Stimulated activated naive CD4-positive, alpha-beta T cell treated with Interleukin-2 at 50 U/mL for 16 hours (primary cell): ENCODE results near the gene GRPEL1.
"Not testable (repeated sequence)": the region's sequence is repeated elsewhere in the genome, so short reads cannot be mapped to it uniquely, and the experiment has no call there.

Source experiments
- DNase-seq: peaks from one replicate; lab custom pipeline; 2025; lab: John Stamatoyannopoulos, UW

Gene GRPEL1

DNA sequence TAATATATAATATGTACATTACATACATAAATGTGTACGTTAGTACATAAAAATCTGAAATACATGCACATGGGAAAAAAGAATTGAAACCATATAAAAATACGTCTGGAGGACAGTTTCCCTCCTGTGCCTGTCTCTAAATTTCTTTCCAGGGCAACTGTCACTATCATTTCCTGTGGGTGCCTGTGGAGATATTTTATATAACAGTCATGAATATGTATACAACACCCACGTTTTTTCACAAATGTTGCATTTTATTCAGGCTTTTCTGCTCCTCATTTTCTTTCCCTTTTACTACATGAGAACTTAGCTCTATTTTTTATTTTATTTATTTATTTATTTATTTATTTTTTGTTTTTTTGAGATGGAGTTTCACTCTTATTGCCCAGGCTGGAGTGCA, 24.2 kb upstream of the GRPEL1 start:
- DNase-seq = no peak

DNA sequence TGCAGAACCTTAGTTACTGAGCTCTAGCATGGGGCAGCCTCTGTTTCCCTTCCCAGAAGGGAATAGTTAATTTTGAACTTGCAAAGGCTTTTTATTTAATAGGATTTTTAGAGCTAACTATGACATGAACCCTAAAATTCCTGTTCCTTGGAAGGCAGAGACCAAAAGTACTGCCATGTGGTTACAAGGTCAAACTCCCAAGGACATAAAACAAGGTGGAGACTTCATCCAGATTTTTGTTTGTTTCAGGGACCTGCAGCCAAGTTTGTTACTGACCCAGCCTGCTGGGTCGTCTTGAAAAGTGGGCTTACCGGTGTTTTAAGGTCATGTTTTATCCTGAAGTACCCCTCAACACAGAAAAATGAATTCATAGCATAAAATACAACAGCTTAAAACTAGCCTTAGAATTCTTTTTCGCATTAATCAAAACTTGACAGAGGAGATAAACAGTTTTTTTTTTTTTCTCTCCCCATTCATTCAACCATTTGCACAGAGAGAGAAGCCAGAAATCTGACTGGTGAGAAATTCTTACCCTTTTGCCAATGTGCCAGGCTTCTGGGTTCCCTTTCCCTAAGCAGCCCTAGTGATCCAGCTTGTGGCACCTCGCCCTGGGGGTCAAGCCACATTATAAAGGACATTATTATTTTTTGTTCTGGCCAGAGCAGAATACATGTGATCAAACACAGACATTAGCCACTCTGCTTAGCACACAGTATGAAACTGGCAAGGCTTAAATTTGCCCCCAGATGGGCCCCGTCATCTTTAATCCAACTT, 21.5 kb upstream of the GRPEL1 start:
- DNase-seq = no peak

- no peak for DNase-seq
These were observed 19.2 kb upstream of the GRPEL1 start for GRCh38 chr4:7087036-7087435.

DNA sequence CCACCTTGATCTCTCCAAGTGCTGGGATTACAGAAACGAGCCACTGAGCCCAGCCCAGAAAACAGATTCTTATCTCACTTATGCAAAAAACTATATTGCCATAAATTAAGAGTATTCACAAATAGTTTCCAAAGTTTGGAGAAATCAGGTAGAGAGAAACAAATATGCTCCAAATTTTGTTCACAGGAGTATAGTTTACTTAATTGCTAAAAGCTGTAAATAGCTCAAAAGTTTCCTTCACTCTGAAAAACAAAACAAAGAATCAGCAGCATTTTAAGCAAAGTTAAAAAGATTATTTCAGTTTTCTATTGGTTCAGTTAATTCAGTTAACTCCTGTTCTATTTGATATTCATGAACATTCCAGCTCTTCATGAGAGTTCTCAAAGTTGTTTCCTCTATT, 18.5 kb upstream of the GRPEL1 start:
- DNase-seq = no peak

GRCh38 chr4:7084564-7084961, 16.7 kb upstream of the GRPEL1 start:
- not testable (repeated sequence) for DNase-seq

- no peak for DNase-seq
These were observed 16.0 kb upstream of the GRPEL1 start for GRCh38 chr4:7083597-7084563.

DNA sequence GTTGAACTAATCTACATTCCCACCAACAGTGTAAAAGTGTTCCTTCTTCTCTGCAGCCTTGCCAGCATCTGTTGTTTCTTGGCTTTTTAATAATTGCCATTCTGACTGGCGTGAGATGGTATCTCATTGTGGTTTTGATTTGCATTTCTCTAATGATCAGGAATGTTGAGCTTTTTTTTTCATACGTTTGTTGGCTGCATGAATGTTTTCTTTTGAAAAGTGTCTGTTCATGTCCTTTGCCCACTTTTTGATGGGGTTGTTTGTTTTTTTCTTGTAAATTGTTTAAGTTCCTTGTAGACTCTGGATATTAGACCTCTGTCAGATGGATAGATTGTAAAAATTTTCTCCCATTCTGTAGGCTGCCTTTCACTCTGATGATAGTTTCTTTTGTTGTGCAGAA, 12.0 kb upstream of the GRPEL1 start:
- not testable (repeated sequence) for DNase-seq

- DNase-seq = not testable (repeated sequence)
These were observed 11.6 kb upstream of the GRPEL1 start for GRCh38 chr4:7079483-7079882.

DNA sequence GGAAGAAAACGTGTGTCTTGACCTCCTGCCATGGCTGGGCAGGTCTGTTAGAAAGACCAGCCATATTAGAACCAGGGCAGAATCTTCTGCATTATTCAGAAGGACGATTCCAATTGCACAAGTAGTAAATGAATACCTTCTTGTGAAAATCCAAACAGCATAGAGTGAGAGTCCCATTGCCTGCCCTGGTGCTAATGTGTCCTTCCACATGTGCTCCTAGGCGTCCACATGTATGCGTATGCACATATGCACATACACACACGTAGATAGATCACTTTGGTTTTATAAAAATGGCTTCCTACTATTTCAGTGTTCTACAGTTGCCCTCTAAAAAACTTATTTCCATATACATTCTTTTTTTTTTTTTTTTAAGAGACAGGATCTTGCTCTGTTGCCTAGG, 10.2 kb upstream of the GRPEL1 start:
- DNase-seq = no peak

DNA sequence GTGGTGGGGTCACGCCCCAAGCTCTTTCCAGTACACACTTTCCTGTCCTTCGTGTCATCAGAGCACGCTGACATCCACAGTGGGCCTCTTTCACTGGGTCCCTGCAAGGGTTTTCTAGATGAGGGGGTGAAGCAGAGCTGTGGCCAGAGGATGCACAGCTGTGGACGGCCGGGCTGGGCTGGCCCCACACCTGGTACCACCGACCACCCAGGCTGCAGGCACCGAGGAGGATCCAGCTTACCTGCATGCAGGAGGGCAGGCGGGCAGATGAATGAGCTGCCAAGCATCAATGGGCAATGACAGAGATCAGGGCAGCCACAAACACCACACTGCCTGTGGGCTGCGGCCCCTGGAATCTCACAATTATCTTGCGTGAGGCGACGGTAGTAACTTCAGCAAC, 9.5 kb upstream of the GRPEL1 start:
- DNase-seq = no peak

DNA sequence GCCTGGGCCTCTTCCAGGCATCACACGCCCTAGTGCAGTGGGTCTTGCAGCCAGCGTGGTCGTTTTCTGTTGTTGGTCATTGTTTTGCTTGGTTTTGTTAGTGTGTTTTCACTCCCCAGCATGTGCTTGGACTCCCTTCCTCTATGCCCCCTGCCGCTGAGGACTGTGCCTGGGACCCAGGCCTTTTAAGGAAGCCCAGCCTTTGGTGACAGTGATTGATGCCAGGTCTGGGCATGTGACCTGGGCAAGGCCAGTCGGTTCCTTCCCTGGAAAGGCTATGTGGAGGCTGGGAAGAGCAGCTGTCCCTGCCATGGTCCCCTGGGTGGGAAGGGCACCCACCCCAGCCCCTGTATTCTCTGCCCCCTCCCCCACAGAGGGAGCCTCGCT, 8.8 kb upstream of the GRPEL1 start:
- DNase-seq = no peak

DNA sequence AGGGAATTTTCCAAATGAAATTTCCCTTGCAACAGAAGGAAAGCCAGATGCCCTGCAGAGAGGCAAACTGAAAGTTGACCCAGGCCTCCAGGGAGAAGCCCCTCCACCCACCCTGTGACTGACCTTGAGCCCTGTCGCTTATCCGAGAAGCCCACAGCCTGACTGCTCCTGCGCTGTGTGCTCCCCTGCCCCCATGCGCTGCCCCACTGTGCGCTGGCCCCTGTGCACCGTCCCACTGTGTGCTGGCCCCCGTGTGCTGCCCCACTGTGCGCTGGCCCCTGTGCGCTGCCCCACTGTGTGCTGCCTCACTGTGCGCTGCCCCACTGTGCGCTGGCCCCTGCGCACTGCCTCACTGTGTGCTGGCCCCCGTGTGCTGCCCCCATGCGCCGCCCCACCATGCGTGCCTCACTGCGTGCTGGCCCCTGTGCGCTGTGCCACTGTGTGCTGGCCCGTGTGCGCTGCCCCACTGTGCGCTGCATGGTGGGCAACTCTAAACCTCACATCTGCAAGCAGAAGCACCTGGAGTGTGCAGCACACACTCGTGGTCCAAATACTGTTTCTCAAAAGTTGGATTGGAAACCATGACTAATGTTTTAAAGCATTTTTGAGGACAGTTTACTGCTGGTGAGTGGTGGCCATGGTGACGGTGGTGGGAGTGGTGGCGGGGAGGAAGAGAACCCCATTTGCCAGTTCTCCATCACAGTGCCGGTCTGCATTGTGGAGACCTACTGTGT, 8.3 kb upstream of the GRPEL1 start:
- no peak for DNase-seq

GRCh38 chr4:7074426-7074825, 6.6 kb upstream of the GRPEL1 start:
- no peak for DNase-seq

DNA sequence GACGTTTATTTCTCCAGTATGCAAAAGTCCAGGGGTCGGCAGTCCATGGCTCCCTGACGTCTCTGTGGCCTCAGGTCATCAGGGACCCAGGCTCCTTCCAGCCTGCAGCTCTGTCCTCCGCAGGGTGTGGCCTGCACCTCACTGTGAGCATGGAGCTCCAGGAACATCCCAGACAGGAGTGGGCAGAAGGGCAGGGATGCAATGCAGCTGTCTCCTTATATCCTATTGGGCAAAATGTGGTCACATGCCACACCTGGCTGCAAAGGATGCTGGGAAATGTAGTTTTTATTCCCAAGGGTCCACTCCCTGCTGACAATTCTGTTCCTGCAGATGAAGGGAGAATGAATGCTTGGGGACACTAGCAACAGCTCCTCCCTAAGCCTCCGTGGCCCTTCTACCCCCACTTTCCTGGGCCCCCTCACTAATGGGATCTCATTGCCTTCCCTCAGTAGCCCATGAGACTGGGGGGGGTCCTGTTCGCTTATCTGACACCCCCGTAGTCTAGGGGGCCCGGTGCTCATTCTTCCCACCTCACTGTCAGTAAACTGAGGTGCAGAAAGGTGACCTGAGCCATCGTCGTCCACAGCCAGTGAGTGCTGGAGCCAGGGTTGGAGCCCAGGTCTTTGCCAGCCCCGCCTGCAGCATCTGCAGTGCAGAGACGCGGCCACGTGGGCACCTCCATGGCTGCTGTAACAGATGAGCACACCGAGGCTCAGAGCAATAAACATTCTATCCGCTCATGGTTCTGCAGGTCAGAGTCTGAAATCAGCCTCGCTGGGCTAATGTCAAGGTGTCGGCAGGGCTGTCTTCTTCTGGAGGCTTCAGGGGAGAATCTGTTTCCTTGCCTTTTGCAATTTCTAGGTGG, 5.9 kb upstream of the GRPEL1 start:
- no peak for DNase-seq

GRCh38 chr4:7073059-7073458, 5.2 kb upstream of the GRPEL1 start:
- DNase-seq = no peak

GRCh38 chr4:7070729-7071511, 3.1 kb upstream of the GRPEL1 start:
- DNase-seq = peak; percentile 77

GRCh38 chr4:7068883-7069282, 1.0 kb upstream of the GRPEL1 start:
- DNase-seq = no peak

DNA sequence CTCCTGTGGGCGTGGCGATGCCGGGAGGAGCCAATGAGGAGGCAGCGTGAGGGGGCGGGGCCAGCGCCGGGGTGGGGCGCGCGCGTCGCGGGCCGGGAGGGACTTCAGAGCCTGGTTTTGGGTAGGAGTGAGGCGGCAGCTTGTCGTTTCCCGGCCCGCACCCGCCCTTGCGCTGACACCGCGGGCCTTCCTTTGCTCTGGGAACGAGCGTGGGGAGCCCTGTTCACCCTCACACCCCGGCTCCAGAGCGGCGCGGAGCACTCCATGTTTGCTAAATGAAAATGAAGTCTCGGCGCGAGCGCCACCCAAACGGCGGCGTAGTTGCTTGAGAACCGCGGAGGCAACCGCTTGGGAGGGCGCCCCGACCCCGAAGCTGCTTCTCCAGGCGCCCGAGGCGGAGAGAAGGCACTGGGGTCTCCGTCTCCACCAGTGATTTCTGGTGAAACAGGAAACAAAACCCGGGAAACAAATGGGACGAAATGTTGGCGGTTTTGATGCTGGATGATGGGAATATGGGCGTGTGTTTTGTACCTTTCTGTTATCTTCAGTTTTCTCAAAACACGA, 497 bp upstream of the GRPEL1 start:
- no peak for DNase-seq

DNA sequence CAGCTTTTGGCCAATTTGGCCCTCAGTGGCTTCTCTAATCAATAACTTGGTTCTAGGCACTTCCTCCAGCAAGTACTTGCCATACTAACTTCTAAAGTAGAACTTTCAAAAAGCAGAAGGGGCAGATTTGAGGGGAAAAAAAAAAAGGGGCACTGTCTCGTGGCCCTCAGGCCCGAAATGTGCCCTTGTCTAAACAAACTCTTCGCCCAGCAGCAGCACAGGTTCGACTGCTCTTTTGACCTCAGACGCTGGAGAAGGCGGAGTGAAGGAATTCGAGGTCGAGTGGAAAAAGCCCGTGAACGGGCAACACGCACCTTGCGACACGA, 775 bp downstream of the GRPEL1 start:
- DNase-seq = no peak

DNA sequence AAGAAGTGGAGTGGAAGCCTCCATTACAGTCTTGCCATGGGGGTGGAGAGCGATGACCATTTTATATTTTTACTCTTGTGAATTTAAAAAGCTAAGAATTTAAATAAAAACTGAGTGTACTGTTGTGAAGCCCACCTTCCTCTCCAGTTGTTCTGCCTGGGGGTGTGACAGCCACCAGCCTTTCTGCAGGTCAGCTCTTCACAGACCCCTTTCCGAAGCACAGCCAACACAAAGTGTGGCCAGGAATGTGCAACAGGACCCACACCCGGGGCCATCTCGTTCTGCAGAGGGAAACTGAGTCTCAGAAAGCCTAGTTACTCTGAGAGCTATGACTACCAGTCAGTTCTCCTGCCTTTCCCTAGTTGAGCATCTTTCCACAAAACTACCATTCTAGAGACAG, 1.4 kb downstream of the GRPEL1 start:
- DNase-seq = no peak

DNA sequence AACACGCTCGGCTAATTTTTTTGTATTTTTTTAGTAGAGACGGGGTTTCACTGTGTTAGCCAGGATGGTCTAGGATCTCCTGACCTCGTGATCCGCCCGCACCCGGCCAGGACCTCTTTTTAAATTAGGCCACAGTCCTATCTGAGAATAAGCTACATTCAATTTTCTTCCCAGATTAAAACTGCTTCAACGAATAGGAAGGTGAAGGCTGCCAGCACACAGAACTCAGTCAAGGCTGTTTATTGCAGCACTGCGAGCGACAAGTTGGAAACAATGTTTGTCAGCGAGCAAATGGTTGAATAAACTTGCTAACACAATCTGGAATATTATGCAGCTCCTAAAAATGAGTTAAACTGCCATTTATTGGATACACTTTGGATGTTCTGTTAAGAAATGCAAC, 1.9 kb downstream of the GRPEL1 start:
- no peak for DNase-seq
